ENCODE results near the gene DOK4.
"Not testable (repeated sequence)": the region's sequence is repeated elsewhere in the genome, so short reads cannot be mapped to it uniquely, and the experiment has no call there.

The DOK4 gene

DNA sequence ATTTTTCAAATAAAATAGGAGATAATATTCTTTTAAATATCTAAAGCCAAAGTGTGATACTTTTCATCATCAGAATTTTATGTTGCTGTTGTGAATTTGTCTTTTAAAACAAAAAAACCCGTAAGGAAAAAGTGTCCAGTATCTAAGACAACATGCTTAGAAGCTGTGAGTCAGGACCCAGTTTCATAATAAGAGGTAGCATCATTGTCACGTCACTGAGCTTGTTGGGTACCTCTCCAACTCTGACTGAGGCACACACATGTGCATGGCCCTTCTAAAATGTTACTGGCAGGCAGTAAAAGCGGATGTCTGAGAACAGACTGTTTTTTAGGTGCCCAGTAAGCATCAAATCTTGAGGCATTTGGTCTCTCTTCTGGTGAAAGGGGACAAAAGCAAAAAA lies 41.6 kb downstream of the DOK4 start:
- no peak for DNase-seq

DNA sequence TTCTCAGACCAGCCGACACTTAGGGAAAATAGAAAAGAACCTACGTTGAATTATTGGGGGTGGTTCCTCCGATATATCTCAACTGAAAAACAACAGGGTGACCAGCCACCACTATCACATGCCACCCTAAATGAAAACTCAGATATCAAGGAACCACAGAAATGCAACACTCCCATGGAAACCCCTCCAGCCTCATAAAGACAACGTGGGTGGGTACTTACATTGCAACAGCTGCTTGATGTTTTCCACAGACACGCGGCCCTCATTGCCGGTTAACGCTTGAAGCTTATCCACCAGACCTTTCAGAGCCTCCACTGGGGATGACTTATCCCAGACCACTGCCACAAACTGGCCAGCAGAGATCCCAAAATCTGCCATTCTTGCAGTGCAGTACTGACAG lies 45.7 kb downstream of the DOK4 start:
- DNase-seq, result not testable (repeated sequence)

DNA sequence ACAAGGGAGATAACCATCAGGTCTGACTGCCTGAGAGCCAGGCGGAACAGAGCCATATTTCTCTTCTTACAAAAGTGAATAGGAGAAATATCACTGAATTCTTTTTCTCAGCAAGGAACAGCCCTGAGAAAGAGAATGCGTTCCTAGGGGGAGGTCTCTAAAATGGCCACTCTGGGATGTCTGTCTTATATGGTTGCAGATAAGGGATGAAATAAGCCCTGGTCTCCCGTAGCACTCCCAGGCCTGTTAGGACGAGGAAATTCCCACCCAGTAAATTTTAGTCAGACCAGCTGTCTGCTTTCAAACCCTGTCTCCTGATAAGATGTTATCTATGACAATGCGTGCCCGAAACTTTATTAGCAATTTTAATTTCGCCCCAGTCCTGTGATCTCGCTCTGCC lies 46.3 kb downstream of the DOK4 start:
- not testable (repeated sequence) for DNase-seq

DNA sequence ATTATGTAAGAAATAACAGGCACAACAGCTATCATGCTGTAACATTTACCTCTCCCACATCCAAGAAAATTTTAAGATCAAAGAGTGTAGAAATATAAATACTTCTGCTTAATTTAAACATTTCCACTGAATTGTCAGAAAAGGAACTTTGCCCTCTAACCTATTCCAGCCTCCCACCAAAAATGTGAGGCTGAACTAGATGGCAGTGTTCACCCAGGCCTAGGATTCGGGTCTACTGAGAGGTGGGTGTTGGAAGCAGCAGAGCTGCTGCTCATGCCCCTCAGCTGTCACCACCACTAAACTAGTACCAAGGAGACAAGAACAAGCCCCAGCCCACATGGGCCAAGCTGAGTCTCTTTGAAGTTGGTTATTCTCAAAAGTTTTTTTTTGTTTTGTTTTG lies 50.5 kb downstream of the DOK4 start:
- no peak for DNase-seq

DNA sequence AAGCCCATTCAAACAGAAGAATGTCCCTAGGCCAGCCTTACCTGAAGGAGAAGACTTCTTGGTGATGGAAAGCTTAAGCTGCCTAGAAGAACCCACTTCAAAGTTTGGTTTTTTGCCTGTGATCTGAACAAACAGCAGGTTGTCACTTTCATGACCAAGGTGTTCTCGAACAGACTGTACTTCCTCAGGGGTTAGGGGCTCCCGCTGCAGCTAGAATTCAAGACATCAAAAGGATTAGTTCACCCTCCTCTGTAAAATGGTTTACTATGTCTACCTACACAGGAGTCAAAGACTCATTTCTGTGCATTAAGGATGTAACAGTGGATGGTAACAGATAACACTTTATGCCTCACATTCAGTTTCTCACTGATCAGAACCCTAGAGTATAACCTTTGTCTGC lies 52.3 kb downstream of the DOK4 start:
- DNase-seq, result no peak

DNA sequence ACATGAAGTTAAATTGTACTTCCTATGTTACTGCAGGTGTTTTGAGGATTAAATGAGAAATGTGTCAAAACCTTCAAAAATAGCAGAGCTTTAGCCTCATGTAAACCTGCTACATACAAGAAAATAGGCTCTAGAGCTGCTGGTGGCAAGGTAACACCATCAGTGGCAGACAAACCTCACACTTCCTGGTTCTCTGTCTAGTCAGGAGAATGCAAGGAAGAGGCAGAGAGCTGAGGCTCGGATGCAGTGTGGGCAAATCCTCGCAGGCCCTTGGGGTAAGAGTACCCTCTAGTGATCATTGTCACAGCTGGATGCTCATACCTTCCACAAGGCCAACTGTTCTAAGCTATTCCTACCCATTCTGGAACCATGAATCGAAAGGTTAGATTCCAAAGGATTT lies 53.3 kb downstream of the DOK4 start:
- DNase-seq, result no peak

DNA sequence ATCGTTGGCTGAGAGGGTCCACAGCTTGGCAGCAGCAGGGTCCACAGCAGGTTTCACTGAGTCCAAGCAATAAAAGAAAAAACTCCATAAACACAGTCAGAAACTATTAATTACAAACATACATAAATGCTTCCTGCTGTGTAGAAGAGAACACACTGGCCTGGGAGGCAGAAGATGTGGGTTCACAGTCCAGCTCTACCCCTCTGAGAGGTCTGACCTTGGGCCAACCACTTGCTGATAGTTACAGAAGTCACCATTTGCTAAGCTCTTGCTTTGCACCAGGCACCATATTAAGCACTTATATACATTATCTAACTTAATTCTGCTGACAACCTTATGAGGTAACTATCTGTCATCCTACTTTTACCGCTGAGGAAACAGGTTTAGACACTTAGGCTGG lies 53.8 kb downstream of the DOK4 start:
- DNase-seq, result no peak

DNA sequence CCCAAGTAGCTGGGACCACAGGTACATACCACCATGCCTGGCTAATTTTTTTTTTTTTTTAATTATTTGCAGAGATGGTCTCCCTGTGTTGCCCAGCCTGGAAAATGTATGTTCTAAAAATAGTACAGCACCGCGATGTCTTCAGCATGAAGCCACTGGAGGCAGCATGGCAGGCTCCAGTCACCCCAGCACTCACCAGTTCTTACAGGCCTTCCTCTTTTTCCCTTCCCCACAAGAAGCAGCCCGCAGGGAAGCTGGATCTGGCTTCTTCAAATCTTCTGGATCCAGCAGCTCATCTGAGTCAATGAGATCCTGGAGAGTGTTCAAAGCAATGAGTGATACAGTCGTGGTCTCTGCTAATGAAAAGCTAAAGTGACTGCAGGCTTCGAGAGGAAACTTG lies 55.3 kb downstream of the DOK4 start:
- DNase-seq, result no peak

DNA sequence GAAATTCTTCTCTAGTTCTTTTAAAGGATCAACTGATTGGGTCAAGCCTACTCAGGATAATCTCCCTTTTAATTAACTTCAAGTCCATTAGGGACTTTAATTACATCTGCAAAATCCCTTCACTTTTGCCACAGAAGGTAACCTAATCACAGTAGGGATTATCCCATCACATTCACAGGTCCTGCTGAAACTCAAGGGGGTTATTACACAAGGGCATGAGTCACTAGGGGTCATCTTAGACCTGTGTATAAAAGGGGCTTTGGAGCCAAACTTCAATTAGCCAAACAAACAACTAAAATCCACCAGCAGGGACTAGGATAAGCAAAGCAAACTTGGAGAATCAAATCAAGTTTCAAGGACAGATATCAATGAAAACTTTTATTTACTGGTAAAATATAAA lies 58.5 kb downstream of the DOK4 start:
- no peak for DNase-seq

DNA sequence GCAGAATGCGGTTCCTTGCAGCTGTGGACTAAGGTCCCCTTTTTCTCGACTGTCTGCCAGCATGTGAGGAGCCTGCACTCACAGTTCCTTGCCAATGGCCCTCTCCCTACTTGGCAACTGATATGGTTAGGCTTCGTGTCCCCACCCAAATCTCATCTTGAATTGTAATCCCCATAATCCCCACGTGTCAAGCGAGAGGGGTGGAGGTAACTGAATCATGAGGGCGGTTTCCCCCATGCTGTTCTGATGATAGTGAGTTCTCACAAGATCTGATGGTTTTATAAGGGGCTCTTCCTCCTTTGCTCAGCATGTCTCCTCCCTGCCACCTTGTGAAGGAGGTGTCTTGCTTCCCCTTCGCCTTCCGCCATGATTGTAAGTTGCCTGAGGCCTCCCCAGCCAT lies 59.0 kb downstream of the DOK4 start:
- no peak for DNase-seq

DNA sequence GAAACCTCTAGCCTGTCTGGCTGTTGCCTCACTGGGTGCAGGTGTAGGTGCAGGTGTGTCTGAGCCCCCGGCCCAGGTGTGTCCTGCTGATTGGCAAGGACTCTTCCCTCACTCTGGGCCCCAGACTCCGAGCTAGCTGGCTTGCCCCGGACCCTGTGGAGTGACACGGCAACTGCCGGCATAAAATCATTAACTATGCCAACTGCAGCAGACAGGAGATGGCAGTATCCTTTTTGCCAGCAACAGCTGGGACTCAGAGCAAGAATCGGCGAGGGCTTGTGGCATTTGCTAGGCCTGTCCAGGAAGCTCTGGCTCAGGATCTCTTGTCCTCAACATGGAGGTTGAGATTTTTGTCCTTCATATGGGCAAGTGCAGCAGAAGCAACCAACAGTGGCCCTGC lies 59.9 kb downstream of the DOK4 start:
- DNase-seq, result no peak

DNA sequence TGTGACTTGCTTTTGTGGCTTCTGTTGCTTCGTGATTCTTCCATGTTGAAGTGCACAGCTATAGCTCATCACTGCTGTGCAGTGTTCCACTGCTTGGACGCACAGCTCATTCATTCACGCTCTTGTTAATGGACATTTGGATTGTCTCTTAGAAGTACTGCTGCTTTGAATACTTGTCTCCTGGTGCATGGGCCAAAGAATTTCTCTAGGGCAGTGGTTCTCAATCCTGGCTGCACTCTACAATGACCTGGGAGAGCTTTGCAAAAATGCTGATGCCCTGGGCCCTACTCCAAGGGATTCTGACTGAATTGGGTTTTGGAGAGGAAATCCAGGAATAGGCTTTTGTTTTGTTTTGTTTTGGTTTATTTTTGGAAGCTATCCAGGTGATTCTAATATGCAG lies 61.7 kb downstream of the DOK4 start:
- DNase-seq, result no peak

DNA sequence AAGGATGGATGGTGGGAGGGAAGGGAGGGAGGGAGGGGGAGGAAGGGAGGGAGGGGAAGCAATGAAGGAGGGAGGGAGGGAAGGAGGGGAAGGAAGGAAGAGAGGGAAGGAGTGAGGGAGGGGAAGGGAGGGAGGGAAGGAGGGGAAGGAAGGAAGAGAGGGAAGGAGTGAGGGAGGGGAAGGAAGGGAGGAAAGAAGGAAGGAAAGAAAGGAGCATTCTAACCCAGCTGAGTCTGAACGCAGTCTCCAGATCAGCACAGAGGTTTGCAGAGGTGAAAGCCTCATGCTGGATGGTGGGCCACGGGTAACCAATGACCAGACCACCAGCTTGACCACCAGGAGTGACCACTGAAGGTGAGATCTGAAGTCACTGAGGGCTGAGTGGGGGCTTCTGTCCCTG lies 63.1 kb downstream of the DOK4 start:
- no peak for DNase-seq

DNA sequence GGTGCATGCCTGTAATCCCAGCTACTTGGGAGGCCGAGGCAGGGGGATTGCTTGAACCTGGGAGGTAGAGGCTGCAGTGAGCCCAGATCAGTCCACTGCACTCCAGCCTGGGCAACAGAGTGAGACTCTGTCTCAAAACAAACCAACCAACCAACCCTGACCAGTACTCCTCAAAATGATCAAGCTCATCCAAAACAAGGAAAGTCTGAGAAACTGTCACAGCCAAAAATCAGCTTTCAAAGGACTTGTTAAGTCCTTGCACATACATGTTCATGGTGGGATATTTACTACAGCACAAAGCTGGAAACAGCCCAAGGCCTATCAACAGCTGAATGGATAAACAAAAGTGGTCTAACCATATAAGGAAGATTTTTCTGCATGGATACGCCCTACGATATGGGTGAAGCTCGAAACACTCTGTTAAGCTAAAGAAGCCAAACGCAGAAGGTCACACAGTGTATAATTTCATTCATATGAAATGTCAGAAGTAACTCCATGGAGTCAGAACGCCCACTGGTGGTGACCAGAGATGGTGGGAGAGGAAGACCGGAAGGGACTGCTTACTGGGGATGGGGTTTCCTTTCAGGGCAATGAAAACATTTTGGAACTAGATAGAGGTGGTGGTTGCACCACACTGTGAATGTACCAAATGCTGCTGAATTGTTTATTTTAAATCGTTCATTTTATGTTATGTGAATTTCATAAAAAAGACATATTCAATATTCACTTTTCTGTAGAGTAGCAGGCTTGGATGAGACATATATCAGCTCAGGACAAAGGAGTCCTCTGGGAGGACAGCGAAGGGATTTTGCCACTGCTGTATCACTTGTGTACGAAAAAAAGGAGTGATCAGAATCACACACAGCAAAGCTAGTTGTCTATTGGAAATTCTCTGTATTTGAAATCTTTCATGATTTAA lies 64.0 kb downstream of the DOK4 start:
- DNase-seq, result no peak
